Endothelial cell (in vitro differentiated cells): ENCODE results near the gene PDE10A. TPM values are rescaled to one million over a fixed set of nuclear protein-coding genes. Genes with fewer than 3 reads are reported as not detected.

Experiments
- DNase-seq: peaks from one replicate; pipeline ENCODE4 v3.0.0; 2021; ENCODE audit warnings: low spot score
- H3K27ac Mint-ChIP-seq: one replicate; pipeline ENCODE4 v1.8.0; 2021; ENCODE audit warnings: mixed read lengths, inconsistent platforms; ENCODE audit not compliant: unreplicated experiment
- H3K27me3 Mint-ChIP-seq: one replicate; pipeline ENCODE4 v1.8.0; 2021; ENCODE audit warnings: mild to moderate bottlenecking, moderate library complexity, mixed read lengths, inconsistent platforms; ENCODE audit not compliant: unreplicated experiment
- H3K36me3 Mint-ChIP-seq: one replicate; pipeline ENCODE4 v1.8.0; 2021; ENCODE audit warnings: mild to moderate bottlenecking, low read depth, mixed read lengths, inconsistent platforms; ENCODE audit not compliant: unreplicated experiment
- H3K4me1 Mint-ChIP-seq: one replicate; pipeline ENCODE4 v1.8.0; 2021; ENCODE audit warnings: mild to moderate bottlenecking, mixed read lengths, inconsistent platforms; ENCODE audit not compliant: unreplicated experiment
- H3K4me3 Mint-ChIP-seq: one replicate; pipeline ENCODE4 v1.8.0; 2021; ENCODE audit warnings: mild to moderate bottlenecking, mixed read lengths, inconsistent platforms; ENCODE audit not compliant: unreplicated experiment
- H3K9me3 Mint-ChIP-seq: one replicate; pipeline ENCODE4 v1.8.0; 2021; ENCODE audit warnings: mixed read lengths, inconsistent platforms; ENCODE audit not compliant: unreplicated experiment
- CTCF ChIP-seq: fragments of 200-600 bp; sonication (generic); IDR thresholded peaks from one replicate; pipeline ENCODE4 v1.5.0; 2021; ENCODE audit warnings: antibody characterized with exemption; ENCODE audit not compliant: unreplicated experiment
- total RNA-seq: library from RNA; stranded (reverse); fragmentation: NEBNext Ultra II Directional; extraction: Animal tissue kit (Norgen Biotek cat#: 25700); gene quantifications from one replicate; pipeline ENCODE4 v1.2.1, GENCODE V29; 2021; ENCODE audit not compliant: unreplicated experiment

PDE10A gene
- total RNA-seq, 1 donor from 2014 or later = 11.5 TPM

- H3K27me3 Mint-ChIP-seq = peaks cover 1% of the 10 kb centered on the region
- H3K36me3 Mint-ChIP-seq = no peaks in the 10 kb centered on the region
- DNase-seq = no peak
- no peak overlapping the region for H3K4me3 Mint-ChIP-seq
- no peak overlapping the region for H3K27ac Mint-ChIP-seq
- no peak for TF ChIP-seq CTCF
- no peaks in the 10 kb centered on the region for H3K9me3 Mint-ChIP-seq
- H3K4me1 Mint-ChIP-seq = peaks cover 40% of the 10 kb centered on the region
These were observed 207.6 kb downstream of the PDE10A start for GRCh38 chr6:165455488-165455887.

GRCh38 chr6:165453395-165453794, 209.6 kb downstream of the PDE10A start:
- no peak for TF ChIP-seq CTCF
- Mint-ChIP-seq H3K4me1 (peaks cover 24% of the 10 kb centered on the region), H3K27ac (no peak overlapping the region), H3K27me3 (peaks cover 1% of the 10 kb centered on the region), H3K4me3 (no peak overlapping the region), H3K36me3 (no peaks in the 10 kb centered on the region), H3K9me3 (no peaks in the 10 kb centered on the region)
- no peak for DNase-seq

- peaks cover 1% of the 10 kb centered on the region for H3K27me3 Mint-ChIP-seq
- no peak for TF ChIP-seq CTCF
- no peak for DNase-seq
- no peak overlapping the region for H3K4me3 Mint-ChIP-seq
- no peak overlapping the region for H3K27ac Mint-ChIP-seq
- H3K4me1 Mint-ChIP-seq = peaks cover 21% of the 10 kb centered on the region
- H3K9me3 Mint-ChIP-seq = no peaks in the 10 kb centered on the region
- no peaks in the 10 kb centered on the region for H3K36me3 Mint-ChIP-seq
These were observed 211.2 kb downstream of the PDE10A start for GRCh38 chr6:165451838-165452237.

- Mint-ChIP-seq H3K27me3 (peaks cover 4% of the 10 kb centered on the region), H3K4me3 (no peak overlapping the region), H3K4me1 (peaks cover 19% of the 10 kb centered on the region), H3K36me3 (peaks cover 13% of the 10 kb centered on the region), H3K9me3 (peaks cover 6% of the 10 kb centered on the region), H3K27ac (no peak overlapping the region)
- DNase-seq = no peak
- no peak for TF ChIP-seq CTCF
These were observed 214.8 kb downstream of the PDE10A start for GRCh38 chr6:165448210-165448609.

- Mint-ChIP-seq H3K36me3 (peaks cover 20% of the 10 kb centered on the region), H3K4me3 (no peak overlapping the region), H3K27ac (no peak overlapping the region), H3K9me3 (peaks cover 6% of the 10 kb centered on the region), H3K4me1 (peaks cover 9% of the 10 kb centered on the region), H3K27me3 (peaks cover 3% of the 10 kb centered on the region)
- TF ChIP-seq CTCF = no peak
- DNase-seq = no peak
These were observed 215.9 kb downstream of the PDE10A start for GRCh38 chr6:165447141-165447540.
